GM23338 (cell line): ENCODE measurements around the gene SLC22A5.

Experiments
- CREB1 ChIP-seq: fragments of 250-450 bp; sonication (Bioruptor Pico); IDR thresholded peaks from 2 replicates; pipeline ENCODE4 v1.5.0; 2020; ENCODE audit warnings: low read depth, mild to moderate bottlenecking, moderate library complexity
- ETS1 ChIP-seq: IDR thresholded peaks from 2 replicates; pipeline ENCODE4 v1.6.1; 2016; ENCODE audit warnings: antibody characterized with exemption
- EZH2 ChIP-seq: fragments of 200-600 bp; sonication (generic); IDR thresholded peaks from one replicate; pipeline ENCODE4 v1.8.0; 2017; ENCODE audit warnings: antibody characterized with exemption, mild to moderate bottlenecking, low read depth; ENCODE audit not compliant: unreplicated experiment
- EZH2phosphoT487 ChIP-seq: fragments of 200-600 bp; sonication (generic); IDR thresholded peaks from one replicate; pipeline ENCODE4 v1.8.1; 2018; ENCODE audit warnings: antibody characterized with exemption; ENCODE audit not compliant: unreplicated experiment
- NANOG ChIP-seq: IDR thresholded peaks from 2 replicates; pipeline ENCODE4 v1.6.1; 2016; ENCODE audit warnings: antibody characterized with exemption, borderline replicate concordance
- POLR2AphosphoS5 ChIP-seq: IDR thresholded peaks from 2 replicates; pipeline ENCODE4 v1.6.1; 2016; ENCODE audit warnings: antibody characterized with exemption, low read depth
- REST ChIP-seq: IDR thresholded peaks from one replicate; pipeline ENCODE4 v1.6.1; 2018; ENCODE audit warnings: antibody characterized with exemption; ENCODE audit not compliant: unreplicated experiment
- TF ChIP-seq, protein P1 (sequence below), 2 experiments: fragments of 200-600 bp in 1 of 2; sonication (generic) in 1 of 2; conservative IDR thresholded peaks; 2 replicates each; pipeline versions ENCODE4 v1.5.1 to v1.6.1; 2016 to 2017; ENCODE audit warnings: antibody characterized with exemption in 2 of 2, low read depth in 2 of 2, mild to moderate bottlenecking in 2 of 2, moderate library complexity in 1 of 2

DNA sequence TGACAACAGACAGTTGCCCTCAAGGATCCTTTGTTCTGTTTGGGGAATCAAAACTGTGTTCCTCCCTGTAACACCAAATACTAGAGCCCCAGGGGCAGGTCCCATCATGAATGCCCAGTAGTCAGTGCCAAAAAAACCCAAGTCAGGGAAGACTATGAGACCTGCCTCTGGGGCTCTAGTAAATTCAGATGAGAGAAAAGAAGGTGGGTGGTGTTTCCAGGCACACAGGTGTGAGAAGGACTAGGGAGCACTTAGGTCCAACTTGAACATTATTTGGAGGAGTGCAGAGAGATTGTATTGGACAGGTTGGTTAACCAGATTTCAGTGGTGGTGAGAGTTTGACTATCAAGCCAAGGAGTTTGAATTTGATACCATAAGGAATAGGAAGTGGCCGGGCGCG, 52.0 kb downstream of the SLC22A5 start:
- TF ChIP-seq POLR2AphosphoS5 (no peak), EZH2phosphoT487 (no peak), EZH2 (no peak), CREB1 (CRISPR knock-in tag) (no peak), ETS1 (no peak), NANOG (no peak), REST (no peak)
- TF ChIP-seq, protein P1, sequence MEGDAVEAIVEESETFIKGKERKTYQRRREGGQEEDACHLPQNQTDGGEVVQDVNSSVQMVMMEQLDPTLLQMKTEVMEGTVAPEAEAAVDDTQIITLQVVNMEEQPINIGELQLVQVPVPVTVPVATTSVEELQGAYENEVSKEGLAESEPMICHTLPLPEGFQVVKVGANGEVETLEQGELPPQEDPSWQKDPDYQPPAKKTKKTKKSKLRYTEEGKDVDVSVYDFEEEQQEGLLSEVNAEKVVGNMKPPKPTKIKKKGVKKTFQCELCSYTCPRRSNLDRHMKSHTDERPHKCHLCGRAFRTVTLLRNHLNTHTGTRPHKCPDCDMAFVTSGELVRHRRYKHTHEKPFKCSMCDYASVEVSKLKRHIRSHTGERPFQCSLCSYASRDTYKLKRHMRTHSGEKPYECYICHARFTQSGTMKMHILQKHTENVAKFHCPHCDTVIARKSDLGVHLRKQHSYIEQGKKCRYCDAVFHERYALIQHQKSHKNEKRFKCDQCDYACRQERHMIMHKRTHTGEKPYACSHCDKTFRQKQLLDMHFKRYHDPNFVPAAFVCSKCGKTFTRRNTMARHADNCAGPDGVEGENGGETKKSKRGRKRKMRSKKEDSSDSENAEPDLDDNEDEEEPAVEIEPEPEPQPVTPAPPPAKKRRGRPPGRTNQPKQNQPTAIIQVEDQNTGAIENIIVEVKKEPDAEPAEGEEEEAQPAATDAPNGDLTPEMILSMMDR (conservative IDR thresholded peaks at IDR 0.05; ENCODE audit: low read depth in 2 of 2) = no peak
